Suppressor macrophage treated with lipopolysaccharide for 1 hour (primary cell): Measurements from ENCODE around the gene DCLK1.
A peak's percentile ranks its signal among the peaks of the same experiment; 100 is the strongest.

Source experiments
- DNase-seq, 3 donors: peaks; one replicate each; pipeline ENCODE4 v3.0.0-alpha.2; 2020 to 2022

Gene DCLK1

GRCh38 chr13:36131222-36131930 is at the start of gene DCLK1:
DCLK1 (minus strand) TSS chr13:36131382.
- no peak for DNase-seq

- no peak for DNase-seq
Measured at GRCh38 chr13:36175621-36176020, 44.4 kb upstream of the DCLK1 start.

- no peak for DNase-seq
Measured at GRCh38 chr13:36174923-36175322, 43.7 kb upstream of the DCLK1 start.

- DNase-seq: no peak
Measured at GRCh38 chr13:36173571-36174322, 42.6 kb upstream of the DCLK1 start.

GRCh38 chr13:36166046-36166445 is 34.9 kb upstream of the DCLK1 start:
- DNase-seq: no peak

- no peak for DNase-seq
Measured at GRCh38 chr13:36163809-36164308, 32.7 kb upstream of the DCLK1 start.

- DNase-seq: no peak
Measured at GRCh38 chr13:36163286-36163685, 32.1 kb upstream of the DCLK1 start.

- no peak for DNase-seq
Measured at GRCh38 chr13:36160297-36160696, 29.1 kb upstream of the DCLK1 start.

- DNase-seq: no peak
Measured at GRCh38 chr13:36158611-36159010, 27.4 kb upstream of the DCLK1 start.

- no peak for DNase-seq
Measured at GRCh38 chr13:36157480-36157879, 26.3 kb upstream of the DCLK1 start.

- peak; percentile 16 to 72 (median 66) for DNase-seq
Measured at GRCh38 chr13:36154567-36155291, 23.5 kb upstream of the DCLK1 start.

GRCh38 chr13:36151591-36151990 is 20.4 kb upstream of the DCLK1 start:
- no peak for DNase-seq

GRCh38 chr13:36148446-36148845 is 17.3 kb upstream of the DCLK1 start:
- no peak for DNase-seq

- DNase-seq: no peak
Measured at GRCh38 chr13:36147330-36147729, 16.1 kb upstream of the DCLK1 start.

GRCh38 chr13:36146511-36147269 is 15.5 kb upstream of the DCLK1 start:
- no peak for DNase-seq

- DNase-seq: no peak
Measured at GRCh38 chr13:36143738-36144137, 12.6 kb upstream of the DCLK1 start.

GRCh38 chr13:36142735-36143134 is 11.6 kb upstream of the DCLK1 start:
- no peak for DNase-seq

GRCh38 chr13:36135876-36136275 is 4.7 kb upstream of the DCLK1 start:
- no peak for DNase-seq

GRCh38 chr13:36134632-36135031 is 3.5 kb upstream of the DCLK1 start:
- DNase-seq: no peak

GRCh38 chr13:36133950-36134626 is 2.9 kb upstream of the DCLK1 start:
- DNase-seq: no peak

GRCh38 chr13:36132376-36132775 is 1.2 kb upstream of the DCLK1 start:
- no peak for DNase-seq

- no peak for DNase-seq
Measured at GRCh38 chr13:36131931-36132297, 732 bp upstream of the DCLK1 start.
